ENCODE measurements around the gene UNC13B.

- no peak for TF ChIP-seq MAX (IDR thresholded peaks at IDR 0.05)
- TF ChIP-seq EP300 (IDR thresholded peaks at IDR 0.05; ENCODE audit: borderline replicate concordance): no peak
- TF ChIP-seq TAF1 (IDR thresholded peaks at IDR 0.05; ENCODE audit: low read depth): no peak
- no peak for TF ChIP-seq RAD21 (IDR thresholded peaks at IDR 0.05; ENCODE audit: low read depth)
- TF ChIP-seq CREB1 (IDR thresholded peaks at IDR 0.05; ENCODE audit: low read depth): no peak
- TF ChIP-seq CEBPB (IDR thresholded peaks at IDR 0.05): no peak
- TF ChIP-seq YY1 (IDR thresholded peaks at IDR 0.05; ENCODE audit: low read depth): no peak
- TF ChIP-seq REST (IDR thresholded peaks at IDR 0.05; ENCODE audit: low read depth): no peak
- no peak for TF ChIP-seq ZBTB7A (IDR thresholded peaks at IDR 0.05; ENCODE audit: low read depth)
- no peak for TF ChIP-seq FOXM1 (IDR thresholded peaks at IDR 0.05; ENCODE audit: borderline replicate concordance, low read depth)
- no peak for TF ChIP-seq TEAD4 (IDR thresholded peaks at IDR 0.05)
- no peak for TF ChIP-seq EGR1 (IDR thresholded peaks at IDR 0.05)
- TF ChIP-seq NFIC (IDR thresholded peaks at IDR 0.05): no peak
These were observed 3.1 kb upstream of the UNC13B start for GRCh38 chr9:35158501-35159280.
